HUDEP-2 (cell line): ENCODE results near the gene GSG1L.

ENCODE experiments used
- DNase-seq, 76 experiments: peaks; one replicate each; lab custom pipeline; 2025; ENCODE audit not compliant: unreplicated experiment in 76 of 76; lab: John Stamatoyannopoulos, UW

The GSG1L gene

DNA sequence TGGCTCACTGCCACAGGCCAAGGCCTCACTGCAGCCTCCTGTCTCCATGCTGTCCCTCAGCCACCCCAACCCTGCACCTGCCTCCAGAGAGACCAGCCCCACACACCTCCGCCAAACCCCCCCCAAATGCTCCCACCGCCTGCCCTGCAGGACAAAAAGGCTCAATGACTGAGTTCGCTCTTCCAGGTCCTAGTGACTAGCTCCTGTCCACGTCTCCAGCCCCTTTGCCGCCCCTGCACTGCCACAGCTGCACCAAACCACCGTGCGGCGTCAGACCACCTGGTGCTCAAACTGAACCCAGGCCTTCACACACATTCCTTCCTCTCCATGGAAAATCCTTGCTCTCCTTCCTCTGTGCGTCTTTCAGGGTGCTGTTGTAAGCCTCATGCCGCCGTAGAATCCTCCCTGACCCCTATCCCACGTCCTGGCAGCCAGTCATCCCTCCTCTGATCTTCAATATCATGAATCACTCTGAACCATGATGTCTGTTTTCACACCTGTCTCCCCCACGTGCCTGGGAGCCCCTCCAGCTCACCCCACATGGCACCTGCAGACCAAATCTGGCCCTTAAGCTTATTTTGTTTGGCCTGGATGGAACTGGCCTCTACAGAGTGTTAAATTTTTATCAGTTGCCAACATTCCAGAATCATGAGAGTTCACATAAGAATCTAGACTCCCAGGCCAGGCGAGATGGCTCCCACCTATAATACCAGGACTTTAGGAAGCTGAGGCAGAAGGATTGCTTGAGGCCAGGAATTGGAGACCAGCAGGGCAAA lies 4.3 kb upstream of the GSG1L start:
- DNase-seq: no peak

DNA sequence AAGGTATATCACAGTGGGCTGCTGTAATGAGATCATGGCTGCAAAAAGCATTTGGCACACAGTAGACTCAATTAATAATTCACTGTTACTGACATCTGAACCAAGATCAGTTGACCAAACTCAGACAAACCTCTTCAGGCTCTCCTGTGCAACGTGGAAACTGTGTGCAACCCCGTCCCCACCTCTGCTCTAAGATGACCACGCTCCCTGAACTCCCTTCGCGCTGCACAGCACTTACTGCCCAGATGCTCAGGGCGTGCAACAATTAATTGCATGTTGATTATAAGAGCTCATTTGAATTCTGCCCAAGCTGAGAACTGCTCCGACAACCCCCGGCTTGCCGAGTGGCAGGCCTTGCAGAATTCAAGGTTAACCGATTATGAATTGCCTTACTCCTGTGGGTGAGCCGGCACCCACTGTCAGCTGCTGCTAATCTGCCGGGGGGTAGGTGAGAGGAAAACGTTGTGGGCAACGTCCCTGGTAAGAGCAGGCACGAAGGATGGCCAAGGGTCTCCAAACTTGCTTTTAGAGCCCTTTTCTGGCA lies 1.3 kb upstream of the GSG1L start:
- DNase-seq: no peak

DNA sequence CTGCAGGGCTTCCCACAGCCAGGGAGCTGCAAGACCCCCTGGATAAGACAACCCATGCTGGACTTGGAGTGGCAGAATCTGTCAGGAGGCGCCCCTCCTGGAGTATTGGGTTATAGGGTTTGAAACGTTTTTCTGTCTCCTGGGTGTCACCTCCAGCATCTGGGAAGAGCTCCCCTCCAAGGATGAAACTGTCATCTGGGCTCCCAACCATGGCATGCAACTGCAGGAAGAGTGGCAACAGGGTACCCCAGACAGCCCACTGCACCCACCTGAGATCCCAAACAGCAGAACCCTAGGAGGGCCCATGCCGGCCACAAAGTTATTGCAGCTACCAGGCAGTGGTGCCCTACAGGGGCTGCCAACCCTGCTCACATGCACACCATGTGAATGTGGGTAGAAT lies 636 bp upstream of the GSG1L start:
- no peak for DNase-seq

DNA sequence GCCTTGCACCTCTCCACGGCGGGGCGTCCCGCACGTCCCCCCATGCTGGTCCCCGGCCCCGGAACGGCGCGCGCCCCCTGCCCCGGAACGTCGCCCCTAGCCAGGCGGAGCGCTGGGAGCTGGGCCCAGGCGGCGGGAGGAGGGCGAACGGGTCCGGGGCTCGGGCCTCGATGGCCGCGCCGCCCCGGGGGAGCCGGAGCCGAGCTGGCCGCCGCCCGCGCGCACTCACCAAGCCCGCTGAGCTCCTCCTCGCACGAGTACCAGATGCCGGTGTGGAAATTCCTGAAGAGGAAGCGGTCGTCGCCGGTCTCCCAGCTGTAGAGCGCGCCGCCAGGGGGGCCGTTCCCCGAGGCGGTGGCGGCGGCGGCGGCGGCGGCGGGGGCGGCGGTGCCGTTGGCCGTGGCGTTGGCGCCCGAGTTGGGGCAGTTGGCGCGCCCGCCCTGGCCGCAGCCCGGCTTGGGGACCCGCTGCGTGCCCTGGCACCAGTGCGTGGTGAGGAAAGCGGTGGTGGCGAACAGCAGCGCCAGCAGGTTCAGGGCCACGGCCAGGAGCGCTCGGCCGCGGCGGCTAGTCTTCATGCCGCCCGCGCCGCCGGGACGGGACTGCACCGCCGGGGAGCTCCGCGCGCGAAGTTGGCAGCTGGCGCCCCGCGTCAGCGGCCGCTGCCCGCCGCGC lies 530 bp downstream of the GSG1L start:
- DNase-seq: no peak

DNA sequence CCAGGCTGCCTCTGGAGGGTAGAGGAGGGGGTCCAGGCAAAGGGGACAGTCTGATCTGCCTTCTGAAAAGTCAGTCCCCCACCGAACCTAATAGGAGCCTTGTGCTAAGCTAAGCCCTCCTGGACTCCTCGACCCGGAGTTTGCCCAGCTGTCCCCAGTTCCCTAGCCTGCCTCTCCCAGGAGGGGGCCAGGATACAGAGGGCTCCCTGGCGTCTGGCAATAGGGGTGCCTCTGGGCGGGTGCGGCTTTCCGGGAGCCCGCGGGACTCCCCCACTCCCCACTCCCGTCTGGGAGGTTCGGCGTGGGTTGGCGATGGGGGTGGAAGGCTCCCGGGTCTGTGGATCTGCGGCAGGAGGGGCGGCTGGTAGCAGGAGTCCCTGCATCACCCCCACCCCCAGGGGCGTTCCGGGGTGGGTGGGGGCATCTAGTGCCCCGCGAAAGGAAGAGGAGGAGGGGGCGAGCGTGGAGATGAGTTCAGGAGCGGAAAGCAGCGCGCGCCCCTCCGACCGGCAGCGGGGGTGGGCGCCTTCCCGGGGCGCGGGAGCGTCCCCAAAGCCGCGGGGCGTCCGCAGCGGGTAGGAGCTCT lies 1.2 kb downstream of the GSG1L start:
- DNase-seq: no peak

DNA sequence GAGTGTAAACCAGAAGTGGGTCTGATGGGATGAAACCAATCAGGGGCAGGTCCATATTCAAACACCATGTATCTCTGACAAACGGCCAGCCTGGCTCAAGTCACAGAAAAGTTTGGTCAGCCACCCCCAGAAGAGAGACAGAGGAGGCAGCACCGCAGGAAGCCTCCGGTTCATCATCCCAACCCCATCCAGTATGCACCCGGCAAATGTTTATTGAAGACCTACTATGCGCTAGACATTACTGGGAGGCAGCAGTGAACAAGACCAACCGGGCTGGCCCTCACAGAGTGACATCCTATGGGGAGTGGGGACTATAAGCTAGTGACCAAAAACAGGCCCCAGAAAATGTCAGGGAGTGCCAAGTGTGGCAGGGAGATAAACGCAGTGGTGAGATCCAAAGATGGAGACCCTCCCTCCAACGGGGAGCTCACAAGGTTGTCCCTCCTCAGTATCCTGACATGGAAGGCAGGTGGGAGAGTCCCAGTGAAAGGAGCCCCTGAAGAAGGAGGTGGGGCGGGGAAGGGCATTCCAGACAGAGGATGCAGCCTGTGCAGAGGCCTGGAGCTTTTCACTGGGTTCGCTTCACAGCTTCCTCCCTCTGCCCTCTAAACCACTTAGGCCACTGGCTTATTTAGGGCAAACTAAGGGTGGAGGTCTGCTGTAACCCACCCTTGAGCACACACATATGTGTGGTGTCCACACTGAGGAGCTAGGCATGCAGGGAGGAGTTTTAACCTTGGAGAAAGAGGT lies 2.0 kb downstream of the GSG1L start:
- no peak for DNase-seq

DNA sequence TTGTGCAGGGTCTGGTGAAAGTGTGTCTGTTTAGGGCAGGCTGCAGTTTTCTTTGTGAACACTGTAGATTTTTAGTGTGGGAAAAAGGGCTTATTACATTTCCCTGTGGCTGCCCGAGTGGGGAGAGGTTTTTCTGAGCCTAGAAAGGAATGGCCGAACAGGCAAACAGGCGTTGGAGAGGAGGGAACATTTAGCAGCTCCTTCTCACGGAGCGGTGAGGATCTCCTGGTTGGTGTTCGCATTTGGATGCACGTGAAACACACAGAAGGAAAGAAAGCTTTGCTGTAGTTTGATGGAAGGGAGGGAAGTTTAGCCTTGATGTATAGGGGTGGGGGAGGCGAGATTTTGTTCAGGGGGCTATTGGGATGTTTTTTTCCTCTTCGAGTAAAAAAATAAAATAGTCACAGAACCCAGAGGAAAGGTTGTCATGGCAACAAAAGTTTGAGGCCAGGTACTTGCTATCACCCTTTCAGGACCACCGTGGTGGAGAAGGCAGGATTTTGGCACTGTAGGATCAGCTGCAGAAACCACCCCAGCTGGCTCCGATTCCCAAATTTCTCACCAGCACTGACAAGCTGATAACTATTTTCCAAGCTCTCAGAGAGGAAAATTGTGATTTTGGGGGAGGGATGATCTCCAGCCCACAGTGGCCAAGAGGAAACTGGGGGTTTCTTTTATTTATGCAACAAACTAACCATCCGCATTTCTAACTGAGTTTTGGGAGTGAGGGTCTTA lies 3.5 kb downstream of the GSG1L start:
- DNase-seq: no peak

DNA sequence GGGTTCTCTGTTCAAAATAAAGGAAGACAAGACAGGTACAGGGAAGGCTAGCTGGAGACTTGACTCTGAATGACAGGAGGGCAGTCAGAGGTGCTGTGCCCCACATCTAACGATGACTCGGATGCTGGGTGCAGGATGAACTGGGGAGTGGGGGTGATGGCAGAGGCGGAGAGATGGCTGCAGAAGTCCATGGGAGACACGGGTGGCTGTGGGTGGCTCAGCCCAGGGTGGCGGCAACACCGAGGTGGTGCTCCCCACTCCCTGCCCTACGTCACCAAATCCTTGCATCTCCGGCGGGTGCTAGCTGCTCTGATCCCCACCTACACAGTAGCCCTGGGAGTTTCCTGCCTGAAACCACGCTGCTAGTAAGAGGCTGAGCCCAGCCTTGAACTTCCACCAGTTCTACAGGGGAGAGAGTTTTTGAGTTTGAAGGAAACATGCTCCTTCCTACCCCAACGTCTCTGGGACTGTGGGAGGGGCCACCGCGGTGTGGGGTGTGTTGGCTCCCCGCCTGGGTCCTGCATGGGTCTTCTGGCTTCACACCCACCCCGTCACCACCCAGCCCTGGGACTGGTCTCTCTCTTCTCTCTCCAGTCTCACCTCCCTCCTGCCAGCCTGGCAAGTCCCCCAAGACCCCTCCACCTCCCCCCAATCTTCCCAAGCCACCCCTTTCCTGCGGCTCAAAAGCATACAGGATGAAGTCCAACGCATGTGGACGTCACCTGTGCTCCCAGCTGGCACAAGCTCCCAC lies 4.5 kb downstream of the GSG1L start:
- no peak for DNase-seq

DNA sequence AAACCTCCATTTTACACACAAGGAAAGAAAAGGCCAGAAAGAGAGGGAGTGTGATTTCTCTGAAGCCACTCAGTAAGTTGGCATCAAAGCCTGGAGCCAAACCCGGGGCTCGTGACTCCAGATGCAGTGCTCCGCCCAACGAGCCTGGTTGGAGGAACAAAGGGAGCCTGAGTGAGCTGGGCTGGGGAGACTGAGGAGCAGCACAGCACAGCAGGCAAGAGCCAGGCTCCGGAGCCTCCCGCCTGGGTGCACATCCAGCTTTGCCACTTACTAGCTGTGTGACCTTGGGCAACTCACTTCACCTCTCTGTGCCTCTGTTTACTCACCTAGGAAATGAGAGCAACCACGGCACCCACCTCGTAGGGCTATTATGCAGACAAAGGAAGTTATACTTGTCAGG lies 5.6 kb downstream of the GSG1L start:
- DNase-seq: no peak

DNA sequence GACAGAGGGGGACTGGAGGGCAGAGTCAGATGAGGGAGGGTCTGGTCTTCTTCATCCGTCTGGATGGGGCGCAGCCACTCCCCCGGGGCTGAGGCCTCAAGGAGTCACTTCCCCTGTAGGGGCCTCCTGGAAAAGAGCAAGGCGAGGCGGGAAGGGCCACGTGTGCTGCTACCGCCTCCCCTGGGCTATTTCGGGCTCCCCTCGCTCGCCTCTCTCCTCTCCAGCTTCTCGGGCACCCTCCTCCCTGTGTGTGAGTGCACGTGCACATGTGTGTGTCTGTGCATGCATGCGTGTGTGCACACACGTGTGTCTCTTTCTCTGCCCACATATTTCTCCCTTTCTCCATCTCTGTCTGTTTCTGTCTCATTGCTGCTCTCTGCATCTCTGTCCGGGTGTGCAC lies 10.1 kb downstream of the GSG1L start:
- DNase-seq: no peak

DNA sequence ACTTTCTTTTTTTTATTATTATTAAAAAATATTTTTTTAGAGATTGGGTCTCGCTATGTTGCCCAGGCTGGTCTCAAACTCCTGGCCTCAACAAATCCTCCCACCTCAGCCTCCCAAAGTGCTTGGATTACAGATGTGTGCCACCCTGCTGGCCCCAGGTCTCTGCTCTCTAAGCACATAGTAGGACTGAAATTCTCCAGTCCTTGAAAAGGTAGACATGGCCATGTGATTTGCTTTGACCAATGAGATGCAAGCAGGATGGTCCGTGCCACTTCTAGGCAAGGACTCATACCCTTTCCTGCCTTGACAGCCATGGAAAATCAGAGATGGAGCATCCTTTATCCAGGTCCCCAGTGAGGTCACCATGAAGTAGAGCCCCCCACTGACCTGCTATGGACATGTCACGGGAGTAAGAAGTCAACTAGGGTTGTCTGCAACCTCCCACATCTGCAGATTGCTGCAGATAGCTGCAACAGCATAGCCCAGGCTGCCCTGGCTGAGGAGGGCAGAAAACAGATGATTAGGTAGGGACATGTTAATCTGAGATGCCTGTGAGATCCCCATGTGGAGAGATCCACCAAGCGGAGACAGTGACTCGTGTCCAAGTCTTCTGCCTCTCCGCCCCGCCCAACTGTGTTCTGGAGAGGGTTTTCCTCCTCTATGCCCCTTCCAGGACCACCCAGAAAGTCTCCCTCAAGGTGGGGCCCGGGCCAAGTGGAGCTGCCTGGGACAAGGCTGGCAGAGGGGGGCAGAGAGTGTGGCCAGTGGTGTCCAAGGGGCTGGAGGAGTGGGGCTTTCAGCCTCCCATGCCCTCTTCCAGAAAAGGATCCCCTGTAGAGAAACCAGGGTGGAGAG lies 11.0 kb downstream of the GSG1L start:
- no peak for DNase-seq

DNA sequence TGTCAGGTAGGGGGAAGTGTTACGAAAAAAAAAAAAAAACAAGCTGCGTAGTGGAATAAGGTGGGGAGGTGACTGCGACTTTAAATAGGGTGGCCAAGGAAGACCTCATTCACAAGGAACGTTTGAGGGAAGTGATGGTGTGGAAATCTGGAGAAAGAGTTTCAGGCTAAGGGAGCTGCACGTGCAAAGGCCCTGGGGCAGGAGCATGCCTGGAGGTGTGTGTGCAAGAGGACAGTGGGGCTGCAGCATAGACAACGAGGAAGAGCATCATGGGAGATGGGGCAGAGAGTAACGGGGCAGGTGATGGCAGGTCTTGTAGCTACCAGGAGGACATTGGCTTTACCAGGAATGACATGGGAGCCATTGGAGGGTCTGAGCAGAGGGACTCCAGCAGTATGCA lies 12.0 kb downstream of the GSG1L start:
- DNase-seq: no peak

DNA sequence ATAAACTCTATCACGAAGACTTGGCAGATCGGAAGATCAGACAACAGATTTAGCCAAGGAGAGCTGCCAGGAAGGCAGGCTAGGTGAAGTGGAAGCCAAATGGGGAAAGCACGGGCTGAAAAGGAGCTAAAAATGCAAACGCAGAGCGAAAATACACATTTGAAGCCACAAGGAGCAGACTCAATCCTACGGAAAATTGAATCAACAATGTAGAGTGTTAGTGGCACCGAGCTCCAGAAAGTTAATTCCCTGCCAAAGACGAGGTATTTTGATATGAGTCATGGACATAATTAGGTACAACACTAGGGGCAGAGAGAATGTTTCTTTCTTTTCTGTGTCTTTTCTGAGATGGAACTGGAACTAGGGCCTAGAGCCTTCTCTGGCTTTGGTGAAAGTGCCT lies 20.7 kb downstream of the GSG1L start:
- DNase-seq: no peak

DNA sequence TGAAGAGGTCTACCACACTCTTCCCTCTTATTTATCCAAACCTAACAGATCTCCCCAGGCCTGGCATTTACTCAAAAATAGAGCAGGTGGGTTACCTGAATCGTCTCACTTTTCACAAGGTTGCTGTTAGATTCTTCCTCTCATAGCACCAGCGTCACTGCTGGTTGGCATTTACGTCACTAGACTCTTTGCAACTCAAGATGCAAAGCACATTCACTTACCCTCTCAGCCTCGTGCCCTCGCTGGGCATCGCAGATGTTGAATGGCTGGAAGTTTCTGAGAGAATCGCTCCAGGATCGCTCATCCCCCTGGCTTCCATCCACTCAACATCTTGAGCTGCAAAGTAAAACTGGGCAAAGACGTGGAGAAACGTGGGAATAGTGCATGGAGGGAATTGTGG lies 21.9 kb downstream of the GSG1L start:
- DNase-seq: no peak

DNA sequence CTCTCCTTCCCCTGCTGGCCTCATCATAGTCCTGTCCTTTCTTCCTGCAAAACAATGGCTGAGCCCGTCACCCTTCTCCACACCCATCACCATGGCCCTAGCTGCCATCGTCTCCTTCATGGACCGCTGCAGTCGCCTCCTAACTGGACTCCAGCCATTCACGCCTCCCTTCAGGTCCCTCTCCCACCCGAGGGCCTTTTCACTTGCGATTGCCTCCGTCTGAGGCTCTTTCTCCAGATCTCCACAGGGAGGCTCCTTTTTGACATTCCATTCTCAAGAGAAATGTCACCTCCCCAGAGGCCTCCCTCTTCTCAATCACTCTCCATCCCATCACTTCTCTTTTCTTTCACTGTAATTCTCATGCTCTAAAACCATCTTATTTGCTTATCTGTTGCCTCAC lies 23.5 kb downstream of the GSG1L start:
- no peak for DNase-seq

DNA sequence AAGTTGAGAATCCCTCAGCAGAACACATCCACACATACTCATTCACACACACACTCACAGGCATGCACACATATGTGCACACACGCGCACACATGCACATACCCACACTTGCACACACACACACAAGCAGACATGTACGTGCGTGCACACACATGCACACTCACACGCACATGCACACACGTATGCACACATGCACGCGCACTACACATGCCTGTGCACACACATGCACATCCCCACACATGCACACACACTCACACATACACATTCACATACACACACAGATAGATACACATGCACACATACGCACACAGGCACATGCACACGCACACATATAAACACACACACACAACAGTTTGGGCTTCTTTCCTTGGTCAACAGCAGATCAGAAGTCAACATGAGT lies 24.0 kb downstream of the GSG1L start:
- DNase-seq: no peak

DNA sequence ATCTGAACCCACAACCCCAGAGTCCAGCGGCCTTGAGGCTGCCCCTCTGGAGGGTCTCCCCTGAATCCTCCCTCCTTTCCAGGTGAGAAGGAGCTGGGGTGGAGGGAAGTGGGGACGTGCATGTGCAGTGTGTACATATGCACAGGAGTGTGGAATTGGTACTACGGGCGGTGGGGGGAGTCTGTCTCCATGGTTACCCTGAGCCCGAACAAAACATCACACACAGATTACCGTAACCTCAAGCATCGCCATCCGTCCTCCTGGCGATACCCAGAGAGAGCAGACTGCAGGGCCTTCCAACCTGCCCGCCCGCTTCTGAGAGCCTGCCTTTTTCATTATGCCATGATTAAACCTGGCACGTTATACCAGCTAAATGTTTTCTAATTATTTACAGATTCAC lies 25.1 kb downstream of the GSG1L start:
- no peak for DNase-seq

DNA sequence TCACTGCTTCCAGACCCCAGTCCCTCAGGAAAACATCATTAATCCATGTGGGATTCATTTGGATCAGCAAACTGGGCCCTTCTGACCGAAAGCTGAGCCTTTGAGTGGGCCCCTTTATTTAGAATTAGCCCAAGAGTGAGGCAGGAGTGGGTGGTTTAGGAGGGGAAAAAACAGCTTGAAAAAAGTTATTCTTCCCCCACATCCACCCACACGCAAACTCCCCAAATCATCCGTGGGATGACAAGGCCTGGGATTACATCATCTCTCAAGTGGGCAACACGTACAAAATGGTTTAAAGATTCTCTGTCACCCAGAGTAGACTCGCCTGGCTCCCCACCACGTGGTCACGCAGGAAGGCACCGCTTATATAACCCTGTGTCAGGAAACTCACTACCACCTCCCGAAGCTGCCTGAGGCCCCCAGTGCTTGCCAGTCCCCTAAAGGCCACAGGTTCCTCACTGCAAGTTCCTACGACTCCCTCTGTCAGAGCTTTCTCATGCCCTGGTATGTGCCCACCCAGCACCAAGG lies 27.6 kb downstream of the GSG1L start:
- DNase-seq: no peak

DNA sequence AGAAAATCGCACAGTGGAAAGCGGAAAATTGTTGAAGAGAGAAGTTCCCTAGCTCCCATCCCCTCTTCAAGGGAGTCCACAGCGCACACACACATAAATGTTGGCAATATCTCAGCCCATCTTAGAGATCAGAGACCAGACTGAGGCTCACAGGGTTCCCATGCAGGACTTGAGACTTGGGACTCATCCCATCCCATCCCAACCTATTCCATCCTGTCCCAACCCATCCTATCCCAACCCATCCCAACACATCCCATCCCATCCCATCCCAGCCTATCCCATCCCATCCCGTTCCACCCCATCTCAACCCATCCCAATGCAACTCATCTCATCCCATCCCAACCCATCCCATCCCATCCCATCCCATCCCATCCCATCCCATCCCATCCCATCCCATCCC lies 29.6 kb downstream of the GSG1L start:
- no peak for DNase-seq
